Upper lobe of left lung (tissue), 6 donors: ENCODE results near the gene RNF224. TPM values are rescaled to one million over a fixed set of nuclear protein-coding genes. Genes with fewer than 3 reads are reported as not detected.
"Not testable (repeated sequence)": the region's sequence is repeated elsewhere in the genome, so short reads cannot be mapped to it uniquely, and the experiment has no call there.

Experiments
- ATAC-seq, 2 donors: fragments of 200-7000 bp; cut with Tn5 transposase; one replicate each; pipeline ENCODE4 v1.9.1; 2022; ENCODE audit warnings: mild to moderate bottlenecking in 2 of 2, moderate library complexity in 2 of 2; ENCODE audit not compliant: low FRiP score in 2 of 2
- DNase-seq, 2 donors: peaks; one replicate each; pipeline ENCODE4 v3.0.0-alpha.2; 2019 to 2020
- H3K27ac ChIP-seq, 4 donors: fragments of 200-600 bp; sonication (generic); one replicate each; pipeline ENCODE4 v1.5.1; 2016 to 2019
- H3K27me3 ChIP-seq, 4 donors: fragments of 200-600 bp; sonication (generic); one replicate each; pipeline ENCODE4 v1.5.1; 2017 to 2019
- H3K36me3 ChIP-seq, 4 donors: fragments of 200-600 bp; sonication (generic); one replicate each; pipeline ENCODE4 v1.5.1; 2016 to 2019
- H3K4me1 ChIP-seq, 4 donors: fragments of 200-600 bp; sonication (generic); one replicate each; pipeline ENCODE4 v1.5.1; 2018 to 2019
- H3K4me3 ChIP-seq, 4 donors: fragments of 200-600 bp; sonication (generic); one replicate each; pipeline ENCODE4 v1.5.1; 2017 to 2019; ENCODE audit warnings: mild to moderate bottlenecking in 2 of 4, moderate library complexity in 1 of 4
- H3K9me3 ChIP-seq, 4 donors: fragments of 200-600 bp; sonication (generic); one replicate each; pipeline ENCODE4 v1.5.1; 2018 to 2019
- CTCF ChIP-seq, 6 experiments: fragments of 450-650 bp in 4 of 6; fragments of 200-600 bp in 2 of 6; sonication (generic) in 2 of 6; IDR thresholded peaks; one replicate each; pipeline ENCODE4 v1.5.1; 2016 to 2019; ENCODE audit warnings: antibody characterized with exemption in 6 of 6
- EP300 ChIP-seq, 4 donors: sonication (generic); formaldehyde crosslinking; IDR thresholded peaks; one replicate each; pipeline ENCODE4 v1.5.1; 2017; ENCODE audit warnings: antibody characterized with exemption in 4 of 4, control low read depth in 2 of 4
- POLR2A ChIP-seq, 4 donors: fragments of 450-650 bp; IDR thresholded peaks; one replicate each; pipeline ENCODE4 v1.5.1; 2016 to 2017; ENCODE audit warnings: antibody characterized with exemption in 4 of 4, mild to moderate bottlenecking in 2 of 4
- POLR2AphosphoS5 ChIP-seq, 2 donors: sonication (generic); formaldehyde crosslinking; IDR thresholded peaks; one replicate each; pipeline ENCODE4 v1.5.1; 2017; ENCODE audit warnings: antibody characterized with exemption in 2 of 2
- WGBS, 2 donors: methylation state at CpG; one replicate each; pipeline ENCODE4 v1.1.5; 2017 to 2018; 5-methylcytosine and 5-hydroxymethylcytosine counted together
- total RNA-seq, 6 donors: library from RNA; depleted of rRNA in 4 of 6; stranded (reverse); fragments of >200 nt in 4 of 6; gene quantifications; one replicate each; pipeline versions ENCODE4 v1.1.0 to v1.2.1, GENCODE V29; 2016 to 2021
- donor health status: DM: no; HTN: no; CAD: no; lungs with moderate emphysema.
- donor health status: DM: no; HTN: yes; CAD: no; lungs with severe emphysema.

RNF224 gene
- total RNA-seq, 6 donors from 2014 or later: 0.46 to 0.59 (median 0.57) TPM; not detected in 3

- H3K36me3 ChIP-seq: peaks cover 2 to 27% (median 18%) of the 10 kb centered on the region in 4 donors
- H3K27ac ChIP-seq: peak overlapping the region; percentile 73 to 92 (median 80)
- ATAC-seq (peak; percentile 17 to 52), DNase-seq (peak in 1 of 2 donors; percentile 65)
- no peaks in the 10 kb centered on the region for H3K9me3 ChIP-seq
- H3K27me3 ChIP-seq: no peaks in the 10 kb centered on the region
- peak overlapping the region; percentile 99 to 100 (median 100) for H3K4me3 ChIP-seq
- H3K4me1 ChIP-seq: peaks cover 23 to 30% (median 25%) of the 10 kb centered on the region in 4 donors
- WGBS, 2 donors: 0 to 6% methylated on average over 7 to 20 of the region's 51 CpGs
- TF ChIP-seq EP300 (IDR thresholded peaks at IDR 0.05) (no peak), CTCF (IDR thresholded peaks at IDR 0.05) (no peak), POLR2AphosphoS5 (IDR thresholded peaks at IDR 0.05) (no peak), POLR2A (IDR thresholded peaks at IDR 0.05) (no peak)
Observed at GRCh38 chr9:137255448-137256114, 28.3 kb downstream of the RNF224 start.

- 85 to 91% methylated on average over 9 to 15 of the region's 15 CpGs for WGBS, 2 donors
- no peak for ATAC-seq
- TF ChIP-seq CTCF (IDR thresholded peaks at IDR 0.05): no peak
- no peak for TF ChIP-seq POLR2A (IDR thresholded peaks at IDR 0.05)
- TF ChIP-seq POLR2AphosphoS5 (IDR thresholded peaks at IDR 0.05): no peak
- TF ChIP-seq EP300 (IDR thresholded peaks at IDR 0.05): no peak
Observed at GRCh38 chr9:137256362-137256761, 29.1 kb downstream of the RNF224 start.

GRCh38 chr9:137256856-137257255, 29.6 kb downstream of the RNF224 start:
- no peak overlapping the region for H3K27ac ChIP-seq
- TF ChIP-seq CTCF (IDR thresholded peaks at IDR 0.05) (no peak), EP300 (IDR thresholded peaks at IDR 0.05) (no peak), POLR2A (IDR thresholded peaks at IDR 0.05) (no peak)
- no peaks in the 10 kb centered on the region for H3K9me3 ChIP-seq
- ATAC-seq (no peak), DNase-seq (peak in 1 of 2 donors; percentile 27)
- H3K4me1 ChIP-seq: peaks cover 23 to 34% (median 25%) of the 10 kb centered on the region in 4 donors
- H3K36me3 ChIP-seq: peaks cover 2 to 27% (median 18%) of the 10 kb centered on the region in 4 donors
- peak overlapping the region in 2 of 4 donors; percentile 100 for H3K4me3 ChIP-seq
- WGBS, 2 donors: 88 to 96% methylated on average over 9 to 15 of the region's 15 CpGs
- no peaks in the 10 kb centered on the region for H3K27me3 ChIP-seq

More at GRCh38 chr9:137256362-137256761, 29.1 kb downstream of the RNF224 start:
- Histone ChIP-seq H3K27ac (no peak overlapping the region), H3K4me1 (peaks cover 23 to 30% (median 25%) of the 10 kb centered on the region in 4 donors), H3K4me3 (peak overlapping the region in 3 of 4 donors; percentile 100), H3K9me3 (no peaks in the 10 kb centered on the region), H3K27me3 (no peaks in the 10 kb centered on the region), H3K36me3 (peaks cover 2 to 27% (median 18%) of the 10 kb centered on the region in 4 donors)
- DNase-seq: peak in 1 of 2 donors; percentile 25

- not testable (repeated sequence) for ATAC-seq, H3K27me3 ChIP-seq, H3K9me3 ChIP-seq, H3K4me3 ChIP-seq, DNase-seq, H3K27ac ChIP-seq
- peaks cover 0 to 13% (median 1%) of the 10 kb centered on the region in 4 donors for H3K4me1 ChIP-seq
- TF ChIP-seq CTCF (IDR thresholded peaks at IDR 0.05): peak; percentile 29 to 61 (median 44)
- 39 to 50% methylated on average over 9 to 15 of the region's 15 CpGs for WGBS, 2 donors
- H3K36me3 ChIP-seq: peaks cover 14 to 58% (median 41%) of the 10 kb centered on the region in 4 donors
Observed at GRCh38 chr9:137262173-137262908, 35.0 kb downstream of the RNF224 start.
